HCT116 (cell line): ENCODE data around the gene GNG2.

Source experiments
- CTCF ChIP-seq, 3 experiments: fragments of 200-600 bp in 1 of 3; sonication (generic) in 1 of 3; IDR thresholded peaks in 2 of 3; conservative IDR thresholded peaks in 1 of 3; 2 replicates each; pipeline ENCODE4 v1.5.1; 2012 to 2017; ENCODE audit warnings: low read depth in 2 of 3, low read length in 2 of 3, antibody characterized with exemption in 1 of 3, borderline replicate concordance in 1 of 3, control low read depth in 1 of 3, mild to moderate bottlenecking in 1 of 3, mixed read lengths in 1 of 3, mixed run types in 1 of 3, moderate library complexity in 1 of 3; ENCODE audit not compliant: insufficient read depth in 1 of 3
- EZH2phosphoT487 ChIP-seq: fragments of 200-600 bp; IDR thresholded peaks from 2 replicates; pipeline ENCODE4 v1.6.1; 2018; ENCODE audit warnings: antibody characterized with exemption, borderline replicate concordance
- POLR2A ChIP-seq: IDR thresholded peaks from 2 replicates; pipeline ENCODE4 v1.7.0; 2011; ENCODE audit warnings: borderline replicate concordance; ENCODE audit not compliant: insufficient read depth, insufficient read length; ENCODE audit errors: extremely low read depth
- POLR2AphosphoS5 ChIP-seq: IDR thresholded peaks from 2 replicates; pipeline ENCODE4 v1.6.1; 2011; ENCODE audit warnings: mild to moderate bottlenecking, low read depth, low read length, moderate library complexity
- REST ChIP-seq: IDR thresholded peaks from 2 replicates; pipeline ENCODE4 v1.6.1; 2012; ENCODE audit warnings: low read depth
- SIN3A ChIP-seq: IDR thresholded peaks from 2 replicates; pipeline ENCODE4 v1.6.1; 2012; ENCODE audit warnings: low read depth
- ZFX ChIP-seq: fragments of 450-650 bp; IDR thresholded peaks from 2 replicates; pipeline ENCODE4 v1.6.1; 2017

- TF ChIP-seq CTCF (IDR thresholded peaks at IDR 0.05 in 2 of 3, conservative IDR thresholded peaks at IDR 0.05 in 1 of 3; ENCODE audit: borderline replicate concordance in 1 of 3, insufficient read depth in 1 of 3, low read depth in 2 of 3, low read length in 2 of 3) (no peak), SIN3A (no peak), REST (no peak), POLR2AphosphoS5 (no peak), EZH2phosphoT487 (no peak), ZFX (no peak), POLR2A (no peak)
These were observed 62.2 kb downstream of the GNG2 start for GRCh38 chr14:51922624-51923023.
